GM10266 (cell line): ENCODE data around the gene IGF1.

Experiments used
- DNase-seq: peaks from one replicate; pipeline ENCODE4 v3.0.0; 2012; ENCODE audit errors: extremely low spot score
- CTCF ChIP-seq: IDR thresholded peaks from 2 replicates; pipeline ENCODE4 v1.5.1; 2012; ENCODE audit warnings: mild to moderate bottlenecking, low read depth; ENCODE audit not compliant: control insufficient read depth, insufficient read depth; ENCODE audit errors: missing control alignments

IGF1 gene

GRCh38 chr12:102439426-102440405 lies 40.6 kb downstream of the IGF1 start:
- TF ChIP-seq CTCF, result no peak
- no peak for DNase-seq

GRCh38 chr12:102438827-102439210 lies 41.5 kb downstream of the IGF1 start:
- no peak for TF ChIP-seq CTCF
- DNase-seq, result no peak

- no peak for TF ChIP-seq CTCF
- DNase-seq, result no peak
These were observed 42.1 kb downstream of the IGF1 start for GRCh38 chr12:102438047-102438826.

- no peak for DNase-seq
- TF ChIP-seq CTCF, result no peak
These were observed 42.9 kb downstream of the IGF1 start for GRCh38 chr12:102437511-102437910.

- no peak for TF ChIP-seq CTCF
- no peak for DNase-seq
These were observed 43.5 kb downstream of the IGF1 start for GRCh38 chr12:102436867-102437266.

GRCh38 chr12:102435827-102436436 lies 44.4 kb downstream of the IGF1 start:
- TF ChIP-seq CTCF, result no peak
- no peak for DNase-seq
